NCI-H146 (cell line): ENCODE data around the gene ACTR5.

ENCODE experiments used
- DNase-seq: peaks from one replicate; lab custom pipeline; 2025; lab: John Stamatoyannopoulos, UW

The ACTR5 gene

GRCh38 chr20:38728911-38729642 is 19.2 kb upstream of the ACTR5 start:
- DNase-seq = peak; percentile 79

GRCh38 chr20:38729767-38730166 is 18.5 kb upstream of the ACTR5 start:
- DNase-seq = peak; percentile 26

GRCh38 chr20:38730167-38730988 is 17.9 kb upstream of the ACTR5 start:
- peak; percentile 22 for DNase-seq

GRCh38 chr20:38730989-38731737 is 17.1 kb upstream of the ACTR5 start:
- peak; percentile 87 for DNase-seq

- DNase-seq = no peak
Observed at GRCh38 chr20:38731738-38732113, 16.5 kb upstream of the ACTR5 start.

- DNase-seq = no peak
Observed at GRCh38 chr20:38732981-38733380, 15.3 kb upstream of the ACTR5 start.

- no peak for DNase-seq
Observed at GRCh38 chr20:38735172-38735571, 13.1 kb upstream of the ACTR5 start.

- no peak for DNase-seq
Observed at GRCh38 chr20:38737887-38738286, 10.4 kb upstream of the ACTR5 start.

GRCh38 chr20:38745757-38746156 is 2.5 kb upstream of the ACTR5 start:
- no peak for DNase-seq

GRCh38 chr20:38747495-38748096 is 664 bp upstream of the ACTR5 start:
- DNase-seq = peak; percentile 58

GRCh38 chr20:38748861-38749149 is 545 bp downstream of the ACTR5 start:
- DNase-seq = no peak

- DNase-seq = peak; percentile 30
Observed at GRCh38 chr20:38751360-38751976, 3.2 kb downstream of the ACTR5 start.

- DNase-seq = no peak
Observed at GRCh38 chr20:38752029-38752428, 3.8 kb downstream of the ACTR5 start.

GRCh38 chr20:38754924-38755323 is 6.7 kb downstream of the ACTR5 start:
- DNase-seq = no peak

- no peak for DNase-seq
Observed at GRCh38 chr20:38755324-38755910, 7.2 kb downstream of the ACTR5 start.

GRCh38 chr20:38757145-38757775 is 9.0 kb downstream of the ACTR5 start:
- no peak for DNase-seq

- DNase-seq = no peak
Observed at GRCh38 chr20:38759106-38759505, 10.8 kb downstream of the ACTR5 start.

- no peak for DNase-seq
Observed at GRCh38 chr20:38760978-38761377, 12.7 kb downstream of the ACTR5 start.

GRCh38 chr20:38762174-38762573 is 13.9 kb downstream of the ACTR5 start:
- DNase-seq = no peak

- no peak for DNase-seq
Observed at GRCh38 chr20:38763616-38764015, 15.4 kb downstream of the ACTR5 start.
